Mesenchymal stem cell (in vitro differentiated cells and primary cell): Measurements from ENCODE around the gene ANAPC5.

Experiments
- DNase-seq: peaks from one replicate; pipeline ENCODE4 v3.0.0-alpha.2; 2013
- H2AFZ ChIP-seq: one replicate; pipeline ENCODE4 v1.6.1; 2013; ENCODE audit warnings: low read depth, mild to moderate bottlenecking, control low read depth, inconsistent platforms, low read length, moderate library complexity
- H2AK5ac ChIP-seq: 2 replicates; pipeline ENCODE4 v1.6.1; 2013; ENCODE audit warnings: low read length, moderate library complexity, mild to moderate bottlenecking, inconsistent platforms; ENCODE audit not compliant: severe bottlenecking
- H2BK120ac ChIP-seq: one replicate; pipeline ENCODE4 v1.6.1; 2013; ENCODE audit warnings: low read depth, mild to moderate bottlenecking, inconsistent platforms, low read length, moderate library complexity
- H2BK12ac ChIP-seq, 2 experiments: one replicate each; pipeline ENCODE4 v1.6.1; 2013; ENCODE audit warnings: inconsistent platforms in 2 of 2, low read length in 2 of 2, mild to moderate bottlenecking in 2 of 2, moderate library complexity in 2 of 2, control low read depth in 1 of 2
- H2BK15ac ChIP-seq: one replicate; pipeline ENCODE4 v1.6.1; 2013; ENCODE audit warnings: mild to moderate bottlenecking, low read depth, inconsistent platforms; ENCODE audit not compliant: poor library complexity, severe bottlenecking
- H2BK5ac ChIP-seq: 2 replicates; pipeline ENCODE4 v1.6.1; 2013; ENCODE audit warnings: low read depth, mild to moderate bottlenecking, low read length, control low read depth, inconsistent platforms; ENCODE audit not compliant: poor library complexity, severe bottlenecking
- H3K14ac ChIP-seq, 2 experiments: one replicate each; pipeline ENCODE4 v1.6.1; 2013; ENCODE audit warnings: inconsistent platforms in 2 of 2, low read length in 2 of 2, control low read depth in 1 of 2, mild to moderate bottlenecking in 1 of 2, moderate library complexity in 1 of 2
- H3K18ac ChIP-seq, 2 experiments: one replicate each; pipeline ENCODE4 v1.6.1; 2013; ENCODE audit warnings: inconsistent platforms in 2 of 2, low read length in 2 of 2, control low read depth in 1 of 2, low read depth in 1 of 2, mild to moderate bottlenecking in 1 of 2
- H3K23ac ChIP-seq, 2 experiments: one replicate each; pipeline ENCODE4 v1.6.1; 2013; ENCODE audit warnings: inconsistent platforms in 2 of 2, low read length in 2 of 2, mild to moderate bottlenecking in 2 of 2, moderate library complexity in 2 of 2, control low read depth in 1 of 2
- H3K27ac ChIP-seq: 2 replicates; pipeline ENCODE4 v1.5.1; 2013; ENCODE audit warnings: mild to moderate bottlenecking, moderate library complexity, low read length, control low read depth, inconsistent platforms; ENCODE audit not compliant: poor library complexity, severe bottlenecking
- H3K27me3 ChIP-seq, 2 experiments: 2 replicates each; pipeline versions ENCODE4 v1.6.1 to v1.7.0; 2013; ENCODE audit warnings: low read length in 2 of 2, mild to moderate bottlenecking in 2 of 2, moderate library complexity in 2 of 2, control low read depth in 1 of 2, inconsistent platforms in 1 of 2; ENCODE audit not compliant: control insufficient read depth in 1 of 2, insufficient read depth in 1 of 2
- H3K36me3 ChIP-seq, 2 experiments: 2 replicates each; pipeline versions ENCODE4 v1.6.1 to v1.7.0; 2013; ENCODE audit warnings: low read length in 2 of 2, control low read depth in 1 of 2, inconsistent platforms in 1 of 2, low read depth in 1 of 2, mild to moderate bottlenecking in 1 of 2; ENCODE audit not compliant: insufficient read depth in 2 of 2, control insufficient read depth in 1 of 2
- H3K4ac ChIP-seq, 2 experiments: one replicate each; pipeline ENCODE4 v1.6.1; 2013; ENCODE audit warnings: inconsistent platforms in 2 of 2, low read length in 2 of 2, mild to moderate bottlenecking in 2 of 2, moderate library complexity in 2 of 2, control low read depth in 1 of 2, low read depth in 1 of 2
- H3K4me1 ChIP-seq: 2 replicates; pipeline ENCODE4 v1.6.1; 2013; ENCODE audit warnings: low read depth, low read length, control low read depth; ENCODE audit not compliant: control insufficient read depth, insufficient read depth
- H3K4me2 ChIP-seq: 2 replicates; pipeline ENCODE4 v1.6.1; 2013; ENCODE audit warnings: low read length, mild to moderate bottlenecking, inconsistent platforms; ENCODE audit not compliant: poor library complexity, severe bottlenecking
- H3K4me3 ChIP-seq, 2 experiments: 2 replicates each; pipeline versions ENCODE4 v1.5.1 to v1.7.0; 2013; ENCODE audit warnings: low read length in 2 of 2, mild to moderate bottlenecking in 2 of 2, control low read depth in 1 of 2, low read depth in 1 of 2; ENCODE audit not compliant: insufficient read depth in 1 of 2
- H3K79me1 ChIP-seq: replicated peaks from 2 replicates; pipeline ENCODE4 v1.6.1; 2013; ENCODE audit warnings: mild to moderate bottlenecking, control low read depth, low read length, inconsistent platforms; ENCODE audit not compliant: poor library complexity, severe bottlenecking
- H3K9ac ChIP-seq: 2 replicates; pipeline ENCODE4 v1.7.0; 2013; ENCODE audit warnings: mild to moderate bottlenecking, low read length, moderate library complexity
- H3K9me3 ChIP-seq: 2 replicates; pipeline ENCODE4 v1.7.0; 2013; ENCODE audit warnings: mild to moderate bottlenecking, low read length; ENCODE audit not compliant: control insufficient read depth
- H4K8ac ChIP-seq: one replicate; pipeline ENCODE4 v1.6.1; 2013; ENCODE audit warnings: inconsistent platforms, mild to moderate bottlenecking, low read length, moderate library complexity
- H4K91ac ChIP-seq: one replicate; pipeline ENCODE4 v1.6.1; 2013; ENCODE audit warnings: mild to moderate bottlenecking, low read length, inconsistent platforms
- WGBS: methylation state at CpG from one replicate; pipeline ENCODE4 v1.1.7; 2013; ENCODE audit warnings: mixed read lengths; 5-methylcytosine and 5-hydroxymethylcytosine counted together

The ANAPC5 gene

DNA sequence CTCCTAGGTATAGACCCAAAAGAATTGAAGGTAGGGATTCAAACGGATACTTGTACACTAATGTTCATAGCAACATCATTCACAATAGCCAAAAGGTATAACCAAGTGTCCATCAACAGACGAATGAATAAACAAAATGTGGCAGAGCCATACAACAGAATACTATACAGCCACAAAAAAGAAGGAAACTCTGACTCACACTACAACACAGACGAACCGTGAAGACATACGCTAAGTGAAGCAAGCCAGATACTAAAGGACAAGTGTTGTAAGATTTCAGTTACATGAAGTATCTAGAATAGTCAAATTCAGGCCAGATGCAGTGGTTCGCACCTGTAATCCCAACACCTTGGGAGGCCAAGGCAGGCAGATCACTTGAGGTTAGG is 74.8 kb downstream of the ANAPC5 start:
- Histone ChIP-seq H3K27me3 (no peaks in the 10 kb centered on the region), H2BK5ac (no peak overlapping the region), H2BK12ac (no peak overlapping the region), H3K23ac (no peak overlapping the region), H4K8ac (no peak overlapping the region), H3K9me3 (no peaks in the 10 kb centered on the region), H3K4ac (no peak overlapping the region), H3K36me3 (peaks cover 16 to 24% of the 10 kb centered on the region in 2 experiments), H3K27ac (no peak overlapping the region), H2BK15ac (no peak overlapping the region), H3K18ac (no peak overlapping the region), H3K4me2 (no peak overlapping the region), H3K14ac (no peak overlapping the region), H2AK5ac (no peak overlapping the region), H3K4me1 (peaks cover 2% of the 10 kb centered on the region), H2AFZ (no peak overlapping the region), H3K9ac (peak overlapping the region; percentile 67), H3K4me3 (peak overlapping the region in 1 of 2 experiments; percentile 7), H4K91ac (no peak overlapping the region), H3K79me1 (peaks cover 10% of the 10 kb centered on the region), H2BK120ac (no peak overlapping the region)
- 97% methylated on average over 3 of the region's 6 CpGs for WGBS
- DNase-seq: peak; percentile 44

DNA sequence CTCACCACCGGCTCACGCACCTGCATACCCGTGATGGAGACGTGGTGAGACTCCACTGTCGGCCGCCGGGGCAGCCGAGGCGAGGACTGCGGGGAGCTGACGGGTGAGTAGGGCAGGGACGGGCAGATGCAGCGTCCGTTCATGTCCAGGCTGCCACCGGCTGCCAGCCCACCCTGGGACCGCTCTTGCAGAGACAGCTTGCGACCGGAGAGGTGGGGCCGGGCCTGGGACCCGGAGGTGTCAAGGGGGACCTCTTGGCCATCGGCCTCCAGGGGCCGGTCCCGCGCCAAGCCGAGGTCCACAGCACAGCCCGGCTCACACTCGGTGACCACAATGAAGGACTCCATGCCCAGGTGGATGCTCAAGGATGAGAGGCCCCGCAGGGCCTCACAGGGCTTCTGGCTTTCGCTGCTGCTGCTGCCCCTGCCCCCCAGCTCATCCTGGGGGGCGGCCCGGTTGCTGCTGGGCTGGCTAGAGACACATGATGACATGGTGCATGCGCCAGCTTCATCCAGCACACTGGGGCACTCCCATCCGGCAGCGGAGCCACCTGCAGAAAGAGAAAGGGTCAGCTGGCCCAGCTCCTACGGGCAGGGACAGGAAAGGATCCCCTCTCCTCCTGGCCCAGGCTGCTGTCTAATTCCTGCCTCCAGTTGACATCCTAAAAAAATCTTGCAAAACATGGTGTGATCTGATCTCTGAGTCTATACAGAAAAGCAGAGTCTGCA is 78.0 kb downstream of the ANAPC5 start:
- Histone ChIP-seq H3K27me3 (no peaks in the 10 kb centered on the region), H2BK15ac (no peak overlapping the region), H4K8ac (no peak overlapping the region), H3K27ac (no peak overlapping the region), H4K91ac (no peak overlapping the region), H3K4me2 (no peak overlapping the region), H2BK5ac (no peak overlapping the region), H2BK12ac (no peak overlapping the region), H3K18ac (no peak overlapping the region), H3K9ac (no peak overlapping the region), H3K9me3 (no peaks in the 10 kb centered on the region), H3K4me3 (no peak overlapping the region), H2AK5ac (no peak overlapping the region), H3K79me1 (peaks cover 3% of the 10 kb centered on the region), H3K36me3 (peaks cover 30% of the 10 kb centered on the region in 2 experiments), H3K4ac (no peak overlapping the region), H3K4me1 (peaks cover 2% of the 10 kb centered on the region), H3K23ac (no peak overlapping the region), H2AFZ (no peak overlapping the region), H2BK120ac (no peak overlapping the region), H3K14ac (no peak overlapping the region)
- no peak for DNase-seq
- 96% methylated on average over 34 of the region's 35 CpGs for WGBS

DNA sequence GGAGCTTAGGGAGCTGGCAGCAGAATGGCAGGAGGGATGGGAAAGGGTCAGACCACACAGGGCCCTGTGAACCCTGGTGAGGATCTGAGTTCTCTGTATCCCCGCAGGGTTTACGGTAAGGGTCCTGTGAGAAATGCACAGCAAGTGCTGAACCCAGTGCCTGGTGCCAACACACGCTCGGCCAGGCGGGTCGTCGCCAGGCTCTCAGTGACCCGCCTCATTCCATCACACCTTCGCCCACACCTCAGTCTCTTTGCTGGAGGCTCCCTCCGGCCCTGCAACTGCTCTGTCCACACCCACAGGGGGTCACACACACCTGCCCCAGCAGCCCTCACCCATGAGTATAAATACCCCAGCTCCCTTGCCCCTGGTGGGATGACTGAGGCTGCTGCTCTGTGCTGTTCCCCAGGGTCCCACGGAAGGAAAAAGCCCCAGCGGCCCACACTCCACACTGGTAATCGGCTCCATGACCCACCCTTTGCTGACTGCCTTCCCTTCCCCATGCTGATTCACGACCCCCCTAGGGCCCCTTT is 78.8 kb downstream of the ANAPC5 start:
- Histone ChIP-seq H2AFZ (no peak overlapping the region), H2AK5ac (no peak overlapping the region), H3K23ac (no peak overlapping the region), H3K4me2 (no peak overlapping the region), H3K4ac (no peak overlapping the region), H2BK15ac (no peak overlapping the region), H2BK12ac (no peak overlapping the region), H4K8ac (no peak overlapping the region), H3K27me3 (no peaks in the 10 kb centered on the region), H3K4me3 (no peak overlapping the region), H3K4me1 (peaks cover 2% of the 10 kb centered on the region), H4K91ac (no peak overlapping the region), H3K27ac (no peak overlapping the region), H2BK120ac (no peak overlapping the region), H2BK5ac (no peak overlapping the region), H3K9me3 (no peaks in the 10 kb centered on the region), H3K14ac (no peak overlapping the region), H3K18ac (no peak overlapping the region), H3K36me3 (peaks cover 31 to 38% of the 10 kb centered on the region in 2 experiments), H3K9ac (no peak overlapping the region), H3K79me1 (peaks cover 3% of the 10 kb centered on the region)
- WGBS: 98% methylated on average over 14 of the region's 14 CpGs
- DNase-seq: no peak

DNA sequence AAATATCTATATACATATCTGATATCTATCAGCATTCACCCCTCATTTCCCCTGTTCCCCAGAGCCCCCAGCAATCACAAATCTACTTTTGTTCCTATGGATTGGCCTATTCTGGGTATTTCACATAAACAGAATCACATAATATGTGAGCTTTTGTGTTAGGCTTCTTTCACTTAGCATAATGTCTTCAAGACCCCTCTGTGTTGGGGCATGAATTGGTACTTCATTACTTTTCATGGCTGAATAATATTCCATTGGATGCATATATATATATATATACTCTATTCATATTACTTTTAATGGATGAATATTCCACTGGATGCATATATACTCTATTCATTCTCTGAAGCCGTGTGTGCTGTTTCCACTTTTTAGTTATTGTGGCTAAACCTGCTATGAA is 84.4 kb downstream of the ANAPC5 start:
- Histone ChIP-seq H3K27me3 (no peaks in the 10 kb centered on the region), H2AK5ac (no peak overlapping the region), H4K8ac (no peak overlapping the region), H2BK120ac (no peak overlapping the region), H3K14ac (no peak overlapping the region), H3K9ac (no peak overlapping the region), H3K4me3 (no peak overlapping the region), H2BK12ac (no peak overlapping the region), H2AFZ (no peak overlapping the region), H2BK15ac (no peak overlapping the region), H3K27ac (no peak overlapping the region), H3K9me3 (no peaks in the 10 kb centered on the region), H3K4ac (no peak overlapping the region), H3K79me1 (no peaks in the 10 kb centered on the region), H3K36me3 (peaks cover 29 to 66% of the 10 kb centered on the region in 2 experiments), H3K18ac (no peak overlapping the region), H3K4me2 (no peak overlapping the region), H2BK5ac (no peak overlapping the region), H4K91ac (no peak overlapping the region), H3K4me1 (no peaks in the 10 kb centered on the region), H3K23ac (no peak overlapping the region)
- WGBS: no CpG with 5 or more reads among the region's 1 CpG
- DNase-seq: no peak
